Activated naive CD8-positive, alpha-beta T cell treated with anti-CD3 and anti-CD28 coated beads, Interleukin-2, amount 50 U/mL, for 24 hours (primary cell): ENCODE data around the gene IL25.
"Not testable (repeated sequence)": the region's sequence is repeated elsewhere in the genome, so short reads cannot be mapped to it uniquely, and the experiment has no call there.

ENCODE experiments used
- ATAC-seq: fragments of 150-1000 bp; cut with Tn5 transposase; one replicate; pipeline ENCODE4 v1.10.0; 2021
- DNase-seq: peaks from one replicate; pipeline ENCODE4 v3.0.0; 2021
- H3K27ac Mint-ChIP-seq: one replicate; pipeline ENCODE4 v1.8.0; 2021; ENCODE audit warnings: mild to moderate bottlenecking, mixed read lengths
- H3K27me3 Mint-ChIP-seq: one replicate; pipeline ENCODE4 v1.8.0; 2021; ENCODE audit warnings: mixed read lengths
- H3K36me3 Mint-ChIP-seq: one replicate; pipeline ENCODE4 v1.8.0; 2021; ENCODE audit warnings: low read depth, mixed read lengths
- H3K4me1 Mint-ChIP-seq: one replicate; pipeline ENCODE4 v1.8.0; 2021; ENCODE audit warnings: mixed read lengths
- H3K4me3 Mint-ChIP-seq: one replicate; pipeline ENCODE4 v1.8.0; 2021; ENCODE audit warnings: mild to moderate bottlenecking, moderate library complexity, mixed read lengths
- H3K9me3 Mint-ChIP-seq: one replicate; pipeline ENCODE4 v1.8.0; 2021; ENCODE audit warnings: mixed read lengths

The IL25 gene

GRCh38 chr14:23385642-23386265, 13.1 kb downstream of the IL25 start:
- H3K4me3 Mint-ChIP-seq, result no peak overlapping the region
- H3K9me3 Mint-ChIP-seq, result no peaks in the 10 kb centered on the region
- ATAC-seq (no peak), DNase-seq (no peak)
- H3K36me3 Mint-ChIP-seq, result no peaks in the 10 kb centered on the region
- H3K4me1 Mint-ChIP-seq, result no peaks in the 10 kb centered on the region
- peaks cover 2% of the 10 kb centered on the region for H3K27me3 Mint-ChIP-seq
- no peak overlapping the region for H3K27ac Mint-ChIP-seq

GRCh38 chr14:23386266-23386657, 13.7 kb downstream of the IL25 start:
- not testable (repeated sequence) for DNase-seq, H3K36me3 Mint-ChIP-seq, ATAC-seq, H3K9me3 Mint-ChIP-seq, H3K27ac Mint-ChIP-seq, H3K27me3 Mint-ChIP-seq, H3K4me1 Mint-ChIP-seq, H3K4me3 Mint-ChIP-seq

- Mint-ChIP-seq H3K9me3 (no peaks in the 10 kb centered on the region), H3K27me3 (peaks cover 2% of the 10 kb centered on the region), H3K36me3 (no peaks in the 10 kb centered on the region), H3K27ac (no peak overlapping the region), H3K4me1 (no peaks in the 10 kb centered on the region), H3K4me3 (no peak overlapping the region)
- ATAC-seq (no peak), DNase-seq (no peak)
These were observed 14.4 kb downstream of the IL25 start for GRCh38 chr14:23386999-23387398.

GRCh38 chr14:23387916-23388882, 15.6 kb downstream of the IL25 start:
- Mint-ChIP-seq H3K36me3 (no peaks in the 10 kb centered on the region), H3K4me1 (no peaks in the 10 kb centered on the region), H3K9me3 (no peaks in the 10 kb centered on the region), H3K4me3 (no peak overlapping the region), H3K27me3 (peaks cover 2% of the 10 kb centered on the region), H3K27ac (no peak overlapping the region)
- DNase-seq (no peak), ATAC-seq (no peak)

- no peaks in the 10 kb centered on the region for H3K4me1 Mint-ChIP-seq
- no peaks in the 10 kb centered on the region for H3K36me3 Mint-ChIP-seq
- DNase-seq (no peak), ATAC-seq (no peak)
- H3K27me3 Mint-ChIP-seq, result peaks cover 2% of the 10 kb centered on the region
- H3K27ac Mint-ChIP-seq, result no peak overlapping the region
- no peak overlapping the region for H3K4me3 Mint-ChIP-seq
- H3K9me3 Mint-ChIP-seq, result no peaks in the 10 kb centered on the region
These were observed 16.4 kb downstream of the IL25 start for GRCh38 chr14:23388996-23389395.

- Mint-ChIP-seq H3K27ac (no peak overlapping the region), H3K4me3 (no peak overlapping the region)
These were observed 16.8 kb downstream of the IL25 start for GRCh38 chr14:23389396-23389795.

GRCh38 chr14:23389871-23390270, 17.3 kb downstream of the IL25 start:
- not testable (repeated sequence) for H3K9me3 Mint-ChIP-seq

More at GRCh38 chr14:23389396-23389795, 16.8 kb downstream of the IL25 start:
- Mint-ChIP-seq H3K9me3 (no peaks in the 10 kb centered on the region), H3K36me3 (no peaks in the 10 kb centered on the region), H3K27me3 (peaks cover 2% of the 10 kb centered on the region), H3K4me1 (no peaks in the 10 kb centered on the region)
- DNase-seq (no peak), ATAC-seq (no peak)

GRCh38 chr14:23392613-23393012, 20.0 kb downstream of the IL25 start:
- Mint-ChIP-seq H3K9me3 (no peaks in the 10 kb centered on the region), H3K4me1 (no peaks in the 10 kb centered on the region), H3K27ac (no peak overlapping the region), H3K36me3 (no peaks in the 10 kb centered on the region), H3K4me3 (no peak overlapping the region), H3K27me3 (peaks cover 5% of the 10 kb centered on the region)
- ATAC-seq (no peak), DNase-seq (no peak)

More at GRCh38 chr14:23389871-23390270, 17.3 kb downstream of the IL25 start:
- not testable (repeated sequence) for H3K36me3 Mint-ChIP-seq, H3K4me1 Mint-ChIP-seq, H3K27ac Mint-ChIP-seq, DNase-seq, H3K4me3 Mint-ChIP-seq, ATAC-seq, H3K27me3 Mint-ChIP-seq

GRCh38 chr14:23396126-23396525, 23.5 kb downstream of the IL25 start:
- Mint-ChIP-seq H3K9me3 (no peaks in the 10 kb centered on the region), H3K27ac (no peak overlapping the region), H3K27me3 (peaks cover 3% of the 10 kb centered on the region), H3K4me3 (no peak overlapping the region), H3K4me1 (no peaks in the 10 kb centered on the region), H3K36me3 (no peaks in the 10 kb centered on the region)
- no peak for ATAC-seq
- DNase-seq, result no peak

- H3K27ac Mint-ChIP-seq, result no peak overlapping the region
- no peaks in the 10 kb centered on the region for H3K36me3 Mint-ChIP-seq
- peaks cover 3% of the 10 kb centered on the region for H3K27me3 Mint-ChIP-seq
- H3K9me3 Mint-ChIP-seq, result no peaks in the 10 kb centered on the region
- ATAC-seq (no peak), DNase-seq (no peak)
- no peaks in the 10 kb centered on the region for H3K4me1 Mint-ChIP-seq
- H3K4me3 Mint-ChIP-seq, result no peak overlapping the region
These were observed 24.3 kb downstream of the IL25 start for GRCh38 chr14:23396781-23397407.

GRCh38 chr14:23398348-23398747, 25.7 kb downstream of the IL25 start:
- Mint-ChIP-seq H3K36me3 (no peaks in the 10 kb centered on the region), H3K9me3 (no peaks in the 10 kb centered on the region), H3K27ac (no peak overlapping the region), H3K27me3 (peaks cover 7% of the 10 kb centered on the region), H3K4me3 (no peak overlapping the region), H3K4me1 (no peaks in the 10 kb centered on the region)
- DNase-seq (no peak), ATAC-seq (no peak)

GRCh38 chr14:23399136-23399535, 26.5 kb downstream of the IL25 start:
- no peak overlapping the region for H3K27ac Mint-ChIP-seq

GRCh38 chr14:23399591-23399990, 27.0 kb downstream of the IL25 start:
- DNase-seq (no peak), ATAC-seq (no peak)
- Mint-ChIP-seq H3K4me3 (no peak overlapping the region), H3K9me3 (no peaks in the 10 kb centered on the region), H3K36me3 (no peaks in the 10 kb centered on the region), H3K27ac (no peak overlapping the region), H3K27me3 (peaks cover 8% of the 10 kb centered on the region), H3K4me1 (no peaks in the 10 kb centered on the region)

More at GRCh38 chr14:23399136-23399535, 26.5 kb downstream of the IL25 start:
- peaks cover 8% of the 10 kb centered on the region for H3K27me3 Mint-ChIP-seq
- H3K36me3 Mint-ChIP-seq, result no peaks in the 10 kb centered on the region
- DNase-seq, result no peak
- H3K4me3 Mint-ChIP-seq, result no peak overlapping the region
- no peaks in the 10 kb centered on the region for H3K4me1 Mint-ChIP-seq
- H3K9me3 Mint-ChIP-seq, result no peaks in the 10 kb centered on the region
- no peak for ATAC-seq

- not testable (repeated sequence) for H3K4me1 Mint-ChIP-seq, H3K9me3 Mint-ChIP-seq, H3K27ac Mint-ChIP-seq, ATAC-seq, DNase-seq, H3K4me3 Mint-ChIP-seq, H3K36me3 Mint-ChIP-seq, H3K27me3 Mint-ChIP-seq
These were observed 28.0 kb downstream of the IL25 start for GRCh38 chr14:23400496-23401149.
